KOPT-K1 (cell line): ENCODE results near the gene TBC1D5.

ENCODE experiments used
- H3K27ac ChIP-seq: fragments of 200-600 bp; sonication (generic); 2 replicates; pipeline ENCODE4 v1.5.1; 2016; ENCODE audit warnings: antibody characterized with exemption, mild to moderate bottlenecking, low read depth, low read length; ENCODE audit not compliant: poor library complexity, severe bottlenecking
- H3K36me3 ChIP-seq: fragments of 200-600 bp; sonication (generic); 2 replicates; pipeline ENCODE4 v1.5.1; 2017; ENCODE audit warnings: antibody characterized with exemption, mild to moderate bottlenecking, low read length, moderate library complexity; ENCODE audit not compliant: insufficient read depth
- H3K9me3 ChIP-seq: fragments of 200-600 bp; sonication (generic); 2 replicates; pipeline ENCODE4 v1.5.1; 2017; ENCODE audit warnings: antibody characterized with exemption, low read length, mild to moderate bottlenecking; ENCODE audit not compliant: insufficient read depth, poor library complexity, severe bottlenecking

TBC1D5 gene

DNA sequence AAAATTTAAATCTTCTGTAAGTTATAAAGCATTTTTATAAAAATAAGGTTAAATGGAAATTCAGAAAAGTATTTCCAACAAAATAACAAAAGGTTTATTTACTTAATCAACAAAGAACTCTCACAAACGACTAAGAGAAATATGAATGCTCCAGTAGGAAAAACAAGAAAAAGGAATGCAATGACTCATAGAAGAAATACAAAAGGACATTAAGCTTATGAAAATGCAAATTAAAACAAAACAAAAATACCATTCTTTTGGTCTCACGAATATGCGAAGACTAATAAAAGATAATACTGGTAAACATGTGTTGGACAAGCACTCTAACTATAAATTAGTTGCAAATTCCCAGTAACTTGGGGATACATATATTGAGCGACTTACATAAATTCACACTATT is 17.5 kb upstream of the TBC1D5 start:
- H3K27ac ChIP-seq = no peak overlapping the region
- H3K9me3 ChIP-seq = no peaks in the 10 kb centered on the region
- no peaks in the 10 kb centered on the region for H3K36me3 ChIP-seq

- Histone ChIP-seq H3K9me3 (no peaks in the 10 kb centered on the region), H3K27ac (no peak overlapping the region), H3K36me3 (no peaks in the 10 kb centered on the region)
Observed at GRCh38 chr3:17755836-17756235, 13.4 kb upstream of the TBC1D5 start.

DNA sequence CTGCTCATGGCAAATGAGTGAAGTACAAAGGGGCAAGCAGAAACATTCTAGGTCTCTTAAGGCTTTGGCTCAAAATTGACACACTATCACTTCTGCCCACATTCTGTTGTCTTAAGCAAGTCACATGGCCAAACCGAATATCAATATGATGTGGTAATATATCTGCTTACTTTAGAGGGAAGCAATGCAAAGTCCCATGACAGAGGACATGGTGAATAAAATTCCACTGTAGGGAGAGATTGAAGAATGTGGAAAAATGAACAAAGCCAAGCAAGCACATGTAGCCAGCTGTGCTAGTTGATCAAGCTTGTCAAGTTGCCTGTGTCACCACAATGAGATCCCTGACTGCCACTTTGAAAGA is 11.2 kb upstream of the TBC1D5 start:
- Histone ChIP-seq H3K27ac (no peak overlapping the region), H3K36me3 (no peaks in the 10 kb centered on the region), H3K9me3 (no peaks in the 10 kb centered on the region)

- Histone ChIP-seq H3K27ac (no peak overlapping the region), H3K36me3 (no peaks in the 10 kb centered on the region), H3K9me3 (no peaks in the 10 kb centered on the region)
Observed at GRCh38 chr3:17752876-17753631, 10.6 kb upstream of the TBC1D5 start.

- no peaks in the 10 kb centered on the region for H3K36me3 ChIP-seq
- no peaks in the 10 kb centered on the region for H3K9me3 ChIP-seq
- no peak overlapping the region for H3K27ac ChIP-seq
Observed at GRCh38 chr3:17752436-17752835, 10.0 kb upstream of the TBC1D5 start.

GRCh38 chr3:17749705-17750293 is 7.4 kb upstream of the TBC1D5 start:
- Histone ChIP-seq H3K27ac (peak overlapping the region; percentile 38), H3K36me3 (no peaks in the 10 kb centered on the region)

GRCh38 chr3:17749281-17749680 is 6.8 kb upstream of the TBC1D5 start:
- Histone ChIP-seq H3K9me3 (no peaks in the 10 kb centered on the region), H3K36me3 (no peaks in the 10 kb centered on the region), H3K27ac (peak overlapping the region; percentile 38)

More at GRCh38 chr3:17749705-17750293, 7.4 kb upstream of the TBC1D5 start:
- H3K9me3 ChIP-seq = no peaks in the 10 kb centered on the region

- no peak overlapping the region for H3K27ac ChIP-seq
- H3K9me3 ChIP-seq = no peaks in the 10 kb centered on the region
- no peaks in the 10 kb centered on the region for H3K36me3 ChIP-seq
Observed at GRCh38 chr3:17747890-17748247, 5.4 kb upstream of the TBC1D5 start.

DNA sequence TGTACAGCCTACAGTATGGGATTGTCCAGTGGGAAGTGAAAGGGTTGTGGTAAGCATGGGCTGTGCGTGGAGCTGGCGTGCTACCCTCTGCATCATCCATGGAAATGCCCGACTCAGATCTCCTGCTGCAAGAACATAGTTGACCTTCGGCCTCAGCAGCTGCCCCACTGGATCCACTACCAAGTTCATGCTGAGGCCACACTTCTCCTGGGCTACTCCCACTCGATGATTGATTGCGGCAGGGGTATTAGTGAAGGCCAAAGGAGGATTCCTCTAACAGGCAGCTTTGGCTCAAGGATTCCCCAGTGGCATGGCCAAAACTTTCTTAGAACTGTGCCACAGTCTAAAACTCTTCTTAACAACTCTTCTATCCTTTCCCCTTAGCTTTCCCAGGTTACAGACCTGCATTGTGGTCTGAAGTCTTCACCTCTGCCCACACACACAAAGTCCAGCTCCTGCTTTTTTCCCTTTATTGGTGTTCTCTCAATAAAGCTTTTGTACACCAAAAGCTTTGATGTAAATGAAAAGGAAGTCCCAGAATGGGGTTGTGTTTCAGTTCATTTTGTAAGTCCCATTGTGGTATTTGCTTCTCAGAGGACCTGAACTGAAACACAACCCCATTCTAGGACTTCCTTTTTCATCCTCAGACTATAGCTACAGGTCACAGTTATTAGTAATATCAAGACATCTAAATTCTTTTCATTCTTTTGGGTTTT is 4.9 kb upstream of the TBC1D5 start:
- Histone ChIP-seq H3K36me3 (no peaks in the 10 kb centered on the region), H3K27ac (no peak overlapping the region), H3K9me3 (no peaks in the 10 kb centered on the region)

DNA sequence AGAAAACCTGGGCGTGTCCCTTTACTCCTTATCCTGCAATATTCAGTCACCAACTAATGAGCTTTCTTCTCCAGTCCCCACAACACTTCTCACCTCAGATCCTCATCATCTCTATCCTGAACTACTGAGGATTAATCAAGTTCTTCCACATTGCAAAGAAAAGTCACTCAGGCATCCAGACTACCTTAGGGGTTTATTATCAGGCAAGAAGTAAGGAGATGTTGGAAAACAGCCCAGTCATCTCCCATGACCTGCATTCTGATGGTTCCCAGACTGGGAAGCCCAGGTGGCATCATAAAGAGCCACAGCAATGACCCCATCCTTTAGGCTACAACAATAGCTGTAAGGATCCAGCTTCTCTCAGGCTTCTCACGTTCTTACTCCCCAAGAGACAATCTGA is 3.5 kb upstream of the TBC1D5 start:
- H3K9me3 ChIP-seq = no peaks in the 10 kb centered on the region
- H3K36me3 ChIP-seq = no peaks in the 10 kb centered on the region
- no peak overlapping the region for H3K27ac ChIP-seq

DNA sequence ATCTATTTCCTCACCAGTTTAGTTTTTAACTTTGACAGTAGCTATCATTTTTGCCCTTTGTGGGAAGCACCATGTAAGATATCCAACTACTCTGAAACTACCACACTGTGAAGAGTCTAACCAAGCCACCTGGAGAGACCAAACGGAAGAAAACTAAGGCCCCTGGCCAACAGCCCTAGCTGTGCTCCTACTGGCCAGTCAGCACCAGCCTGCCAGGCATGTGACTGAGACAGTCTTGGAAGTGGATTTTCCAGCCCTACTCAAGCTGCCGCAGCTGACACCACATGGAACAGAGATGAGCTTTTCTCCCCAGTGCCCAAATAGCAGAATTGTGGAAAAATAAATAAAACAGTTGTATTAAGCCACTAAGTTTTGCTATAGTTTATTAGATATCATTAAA is 2.9 kb upstream of the TBC1D5 start:
- Histone ChIP-seq H3K36me3 (no peaks in the 10 kb centered on the region), H3K9me3 (no peaks in the 10 kb centered on the region), H3K27ac (no peak overlapping the region)

- H3K27ac ChIP-seq = no peak overlapping the region
- H3K36me3 ChIP-seq = 0 out of 2 replicates have a peak, but pooled peaks cover under 1% of the 10 kb centered on the region
- H3K9me3 ChIP-seq = no peaks in the 10 kb centered on the region
Observed at GRCh38 chr3:17744693-17745092, 2.3 kb upstream of the TBC1D5 start.

DNA sequence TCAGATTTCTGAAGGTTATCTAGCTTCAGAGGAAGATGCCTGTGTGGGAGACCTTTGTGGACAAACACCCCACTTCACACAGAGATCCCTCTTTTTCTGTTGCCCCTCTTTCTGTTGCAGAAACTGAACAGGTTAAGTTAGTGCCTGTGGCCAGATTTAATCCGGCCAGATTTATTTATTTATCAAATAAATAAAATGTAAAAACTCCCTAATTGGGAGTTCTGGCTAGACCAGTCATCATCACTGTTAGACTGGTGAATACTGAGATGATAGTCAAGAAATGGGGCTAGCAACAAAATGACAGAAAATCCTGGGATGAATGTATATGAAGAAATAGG is 1.2 kb upstream of the TBC1D5 start:
- Histone ChIP-seq H3K36me3 (peaks cover 6% of the 10 kb centered on the region; the same call in 1 of the 2 replicates), H3K9me3 (no peaks in the 10 kb centered on the region), H3K27ac (peak overlapping the region; percentile 86)

GRCh38 chr3:17742880-17743657 is 638 bp upstream of the TBC1D5 start:
- peaks cover 6% of the 10 kb centered on the region; the same call in 1 of the 2 replicates for H3K36me3 ChIP-seq
- peak overlapping the region; percentile 86 for H3K27ac ChIP-seq
- no peaks in the 10 kb centered on the region for H3K9me3 ChIP-seq

GRCh38 chr3:17741621-17742101 is 770 bp downstream of the TBC1D5 start:
- peak overlapping the region; percentile 86 for H3K27ac ChIP-seq
- H3K9me3 ChIP-seq = no peaks in the 10 kb centered on the region
- peaks cover 6% of the 10 kb centered on the region; the same call in 1 of the 2 replicates for H3K36me3 ChIP-seq
